Neuron (in vitro differentiated cells): ENCODE measurements around the gene DPH3.

Source experiments
- H2AFZ ChIP-seq: one replicate; pipeline ENCODE4 v1.6.1; 2013; ENCODE audit warnings: low read depth, mild to moderate bottlenecking, inconsistent platforms, low read length, moderate library complexity
- H3K27me3 ChIP-seq: one replicate; pipeline ENCODE4 v1.6.1; 2013; ENCODE audit warnings: low read length; ENCODE audit not compliant: insufficient read depth
- H3K36me3 ChIP-seq: one replicate; pipeline ENCODE4 v1.6.1; 2013; ENCODE audit warnings: low read length; ENCODE audit not compliant: insufficient read depth
- H3K4me1 ChIP-seq: one replicate; pipeline ENCODE4 v1.6.1; 2013; ENCODE audit warnings: low read length; ENCODE audit not compliant: insufficient read depth
- H3K4me3 ChIP-seq: 2 replicates; pipeline ENCODE4 v1.5.1; 2013; ENCODE audit warnings: mild to moderate bottlenecking, low read length, moderate library complexity
- H3K9me3 ChIP-seq: one replicate; pipeline ENCODE4 v1.6.1; 2013; ENCODE audit warnings: low read length

DPH3 gene

GRCh38 chr3:16258177-16258576 lies 6.6 kb downstream of the DPH3 start:
- Histone ChIP-seq H2AFZ (no peak overlapping the region), H3K4me1 (peaks cover under 1% of the 10 kb centered on the region), H3K9me3 (no peaks in the 10 kb centered on the region), H3K4me3 (no peak overlapping the region), H3K36me3 (peaks cover 16% of the 10 kb centered on the region), H3K27me3 (no peaks in the 10 kb centered on the region)

GRCh38 chr3:16257309-16257708 lies 7.4 kb downstream of the DPH3 start:
- Histone ChIP-seq H3K4me1 (no peaks in the 10 kb centered on the region), H3K36me3 (peaks cover 16% of the 10 kb centered on the region), H3K27me3 (no peaks in the 10 kb centered on the region), H2AFZ (no peak overlapping the region), H3K4me3 (no peak overlapping the region), H3K9me3 (no peaks in the 10 kb centered on the region)

- Histone ChIP-seq H3K36me3 (peaks cover 16% of the 10 kb centered on the region), H2AFZ (no peak overlapping the region), H3K4me3 (no peak overlapping the region), H3K9me3 (no peaks in the 10 kb centered on the region), H3K27me3 (no peaks in the 10 kb centered on the region), H3K4me1 (no peaks in the 10 kb centered on the region)
Measured at GRCh38 chr3:16255726-16256125, 9.0 kb downstream of the DPH3 start.

DNA sequence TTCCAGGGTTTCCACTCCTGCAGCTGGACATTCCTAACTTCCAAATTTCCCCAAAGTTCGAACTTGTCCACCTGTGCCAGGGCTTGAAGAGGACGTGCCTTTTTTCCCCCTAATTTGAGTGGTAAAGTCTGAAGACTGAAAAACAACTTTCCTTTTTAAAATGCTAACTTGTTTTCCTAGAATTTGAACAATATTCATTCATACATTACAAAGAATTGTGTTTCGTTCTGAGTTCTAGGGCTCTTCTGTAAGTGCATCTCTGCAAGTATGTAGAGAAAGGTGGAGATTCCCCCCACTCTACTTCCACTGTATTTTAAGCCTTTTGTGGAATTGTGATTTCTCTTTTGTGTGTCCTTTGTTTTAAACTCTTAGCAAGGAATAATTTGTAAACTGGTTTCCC lies 9.4 kb downstream of the DPH3 start:
- peaks cover 16% of the 10 kb centered on the region for H3K36me3 ChIP-seq
- H3K4me3 ChIP-seq = no peak overlapping the region
- no peak overlapping the region for H2AFZ ChIP-seq

GRCh38 chr3:16254916-16255315 lies 9.8 kb downstream of the DPH3 start:
- H3K4me1 ChIP-seq = no peaks in the 10 kb centered on the region
- no peaks in the 10 kb centered on the region for H3K27me3 ChIP-seq
- no peak overlapping the region for H2AFZ ChIP-seq
- peaks cover 13% of the 10 kb centered on the region for H3K36me3 ChIP-seq
- no peak overlapping the region for H3K4me3 ChIP-seq
- H3K9me3 ChIP-seq = no peaks in the 10 kb centered on the region

More for the DNA sequence above, 9.4 kb downstream of the DPH3 start:
- Histone ChIP-seq H3K9me3 (no peaks in the 10 kb centered on the region), H3K4me1 (no peaks in the 10 kb centered on the region), H3K27me3 (no peaks in the 10 kb centered on the region)

- Histone ChIP-seq H3K36me3 (peaks cover 3% of the 10 kb centered on the region), H3K4me1 (no peaks in the 10 kb centered on the region), H3K9me3 (no peaks in the 10 kb centered on the region), H3K4me3 (no peak overlapping the region), H3K27me3 (no peaks in the 10 kb centered on the region), H2AFZ (no peak overlapping the region)
Measured at GRCh38 chr3:16253601-16254000, 11.1 kb downstream of the DPH3 start.

GRCh38 chr3:16252988-16253387 lies 11.8 kb downstream of the DPH3 start:
- Histone ChIP-seq H3K4me3 (no peak overlapping the region), H3K36me3 (peaks cover 3% of the 10 kb centered on the region), H2AFZ (no peak overlapping the region), H3K4me1 (no peaks in the 10 kb centered on the region), H3K27me3 (no peaks in the 10 kb centered on the region), H3K9me3 (no peaks in the 10 kb centered on the region)

GRCh38 chr3:16252243-16252978 lies 12.3 kb downstream of the DPH3 start:
- H3K9me3 ChIP-seq = no peaks in the 10 kb centered on the region
- H3K4me1 ChIP-seq = peaks cover 4% of the 10 kb centered on the region
- H3K4me3 ChIP-seq = no peak overlapping the region
- H2AFZ ChIP-seq = no peak overlapping the region
- H3K36me3 ChIP-seq = peaks cover 3% of the 10 kb centered on the region
- H3K27me3 ChIP-seq = no peaks in the 10 kb centered on the region

- Histone ChIP-seq H2AFZ (no peak overlapping the region), H3K9me3 (no peaks in the 10 kb centered on the region), H3K4me1 (peaks cover 7% of the 10 kb centered on the region), H3K27me3 (no peaks in the 10 kb centered on the region), H3K4me3 (no peak overlapping the region), H3K36me3 (no peaks in the 10 kb centered on the region)
Measured at GRCh38 chr3:16251316-16252085, 13.2 kb downstream of the DPH3 start.

GRCh38 chr3:16249886-16250285 lies 14.9 kb downstream of the DPH3 start:
- no peaks in the 10 kb centered on the region for H3K27me3 ChIP-seq
- H3K4me1 ChIP-seq = peaks cover 7% of the 10 kb centered on the region
- H2AFZ ChIP-seq = no peak overlapping the region
- no peaks in the 10 kb centered on the region for H3K9me3 ChIP-seq
- no peaks in the 10 kb centered on the region for H3K36me3 ChIP-seq
- no peak overlapping the region for H3K4me3 ChIP-seq

DNA sequence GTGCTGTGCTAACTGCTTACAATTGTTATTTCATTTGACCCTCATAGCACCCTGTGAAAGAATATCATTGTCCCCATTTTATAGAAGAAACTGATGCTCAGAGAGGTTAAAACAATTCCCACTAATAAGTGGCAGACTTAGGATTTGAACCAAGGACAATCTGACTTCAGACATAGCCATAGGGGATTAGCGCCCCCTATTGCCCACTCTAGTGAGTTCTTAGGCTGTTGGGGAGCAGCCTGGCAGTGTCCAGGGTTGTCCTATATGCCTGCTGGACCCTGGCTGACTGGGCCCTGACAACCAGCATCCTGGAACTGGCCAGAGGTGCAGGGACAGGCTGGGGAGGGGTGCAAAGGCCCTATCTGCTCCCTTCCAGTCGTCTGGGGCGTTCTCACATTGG lies 15.4 kb downstream of the DPH3 start:
- Histone ChIP-seq H3K4me3 (no peak overlapping the region), H3K4me1 (peaks cover 7% of the 10 kb centered on the region), H3K36me3 (no peaks in the 10 kb centered on the region), H2AFZ (no peak overlapping the region), H3K27me3 (peaks cover 2% of the 10 kb centered on the region), H3K9me3 (no peaks in the 10 kb centered on the region)

GRCh38 chr3:16248556-16248955 lies 16.2 kb downstream of the DPH3 start:
- no peaks in the 10 kb centered on the region for H3K9me3 ChIP-seq
- no peak overlapping the region for H2AFZ ChIP-seq
- no peaks in the 10 kb centered on the region for H3K36me3 ChIP-seq
- peaks cover 3% of the 10 kb centered on the region for H3K27me3 ChIP-seq
- peaks cover 7% of the 10 kb centered on the region for H3K4me1 ChIP-seq
- H3K4me3 ChIP-seq = no peak overlapping the region

DNA sequence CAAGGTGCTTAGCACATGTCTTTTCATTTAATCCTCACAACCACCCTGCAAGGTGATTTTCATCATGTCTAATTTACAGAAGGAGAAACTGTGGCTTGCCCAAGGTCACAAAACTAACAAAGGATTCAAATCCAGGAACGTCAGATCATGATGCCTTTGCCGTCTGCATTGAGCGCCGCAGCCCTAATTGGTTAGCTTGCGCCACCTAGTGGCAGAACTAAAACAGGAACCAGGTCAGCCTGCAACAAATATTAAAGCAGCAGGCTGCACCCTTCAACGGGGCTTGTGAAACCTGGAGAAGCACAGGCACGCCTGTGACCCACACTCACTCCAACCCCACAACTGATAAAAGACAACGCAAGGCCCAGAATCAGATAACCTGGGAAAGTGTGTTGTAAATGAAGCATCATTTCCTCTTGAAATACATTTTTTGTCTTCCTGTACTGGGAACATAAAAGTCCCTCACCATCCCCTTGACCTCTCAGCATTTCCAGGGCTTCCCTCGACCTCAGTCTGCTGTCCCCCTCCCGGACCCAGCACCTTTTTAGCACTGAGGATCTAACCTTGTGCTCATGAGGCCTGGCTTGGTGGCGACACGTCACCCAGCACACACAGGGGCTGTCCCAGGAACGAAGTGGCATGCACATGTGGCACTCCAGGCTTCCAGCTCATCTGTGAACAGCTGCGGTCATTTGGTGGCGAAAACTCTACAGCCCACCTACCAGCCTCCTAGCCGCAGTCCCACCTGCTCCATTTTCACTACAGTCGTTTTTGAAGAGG lies 17.3 kb downstream of the DPH3 start:
- peaks cover 7% of the 10 kb centered on the region for H3K4me1 ChIP-seq
- H3K27me3 ChIP-seq = peaks cover 3% of the 10 kb centered on the region
- no peaks in the 10 kb centered on the region for H3K9me3 ChIP-seq
- H2AFZ ChIP-seq = no peak overlapping the region
- no peak overlapping the region for H3K4me3 ChIP-seq
- H3K36me3 ChIP-seq = no peaks in the 10 kb centered on the region
